Type B pancreatic cell (in vitro differentiated cells): Measurements from ENCODE around the gene PHF21A. TPM values are rescaled to one million over a fixed set of nuclear protein-coding genes. Genes with fewer than 3 reads are reported as not detected.

Experiments used
- DNase-seq: peaks from one replicate; pipeline ENCODE4 v3.0.0; 2021; ENCODE audit warnings: mixed read lengths; ENCODE audit not compliant: unreplicated experiment; ENCODE audit errors: extremely low spot score
- H3K27ac Mint-ChIP-seq: 2 replicates; pipeline ENCODE4 v1.8.0; 2021; ENCODE audit warnings: mild to moderate bottlenecking, mixed read lengths
- H3K27me3 Mint-ChIP-seq: 2 replicates; pipeline ENCODE4 v1.8.0; 2021; ENCODE audit warnings: mixed read lengths
- H3K36me3 Mint-ChIP-seq: 2 replicates; pipeline ENCODE4 v1.8.0; 2021; ENCODE audit warnings: mixed read lengths
- H3K4me1 Mint-ChIP-seq: one replicate; pipeline ENCODE4 v1.8.0; 2021; ENCODE audit warnings: mixed read lengths; ENCODE audit not compliant: unreplicated experiment
- H3K4me3 Mint-ChIP-seq: 2 replicates; pipeline ENCODE4 v1.8.0; 2021; ENCODE audit warnings: mild to moderate bottlenecking, mixed read lengths
- H3K9me3 Mint-ChIP-seq: 2 replicates; pipeline ENCODE4 v1.8.0; 2021; ENCODE audit warnings: mixed read lengths
- total RNA-seq: library from RNA; stranded (reverse); gene quantifications from 2 replicates; pipeline ENCODE4 v1.2.1, GENCODE V29; 2021; ENCODE audit warnings: low replicate concordance
- TF ChIP-seq, protein P1 (sequence below): fragments of 200-600 bp; sonication (generic); conservative IDR thresholded peaks from 2 replicates; pipeline ENCODE4 v1.5.0; 2021; ENCODE audit warnings: antibody characterized with exemption, mild to moderate bottlenecking

The PHF21A gene
- total RNA-seq, 1 donor from 2014 or later, result 62.4 TPM

DNA sequence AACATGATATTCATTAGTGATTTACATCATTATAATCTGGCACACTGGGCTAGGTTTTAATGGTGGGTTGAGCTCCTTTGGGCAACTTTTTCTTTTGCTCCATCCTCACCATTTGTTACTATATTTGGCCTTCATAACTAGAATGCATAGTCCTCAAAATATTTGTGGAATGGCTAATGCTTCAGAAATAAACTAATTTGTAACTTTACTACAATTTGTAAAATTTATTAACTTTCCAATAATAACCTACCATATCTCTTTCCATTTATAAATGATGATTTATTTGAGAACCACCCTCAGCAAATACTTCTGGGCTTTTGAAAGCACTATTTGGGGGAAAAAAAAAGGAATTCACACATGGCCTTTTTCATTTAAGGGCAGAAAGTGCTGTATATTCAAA, 119.1 kb downstream of the PHF21A start:
- TF ChIP-seq, protein P1, sequence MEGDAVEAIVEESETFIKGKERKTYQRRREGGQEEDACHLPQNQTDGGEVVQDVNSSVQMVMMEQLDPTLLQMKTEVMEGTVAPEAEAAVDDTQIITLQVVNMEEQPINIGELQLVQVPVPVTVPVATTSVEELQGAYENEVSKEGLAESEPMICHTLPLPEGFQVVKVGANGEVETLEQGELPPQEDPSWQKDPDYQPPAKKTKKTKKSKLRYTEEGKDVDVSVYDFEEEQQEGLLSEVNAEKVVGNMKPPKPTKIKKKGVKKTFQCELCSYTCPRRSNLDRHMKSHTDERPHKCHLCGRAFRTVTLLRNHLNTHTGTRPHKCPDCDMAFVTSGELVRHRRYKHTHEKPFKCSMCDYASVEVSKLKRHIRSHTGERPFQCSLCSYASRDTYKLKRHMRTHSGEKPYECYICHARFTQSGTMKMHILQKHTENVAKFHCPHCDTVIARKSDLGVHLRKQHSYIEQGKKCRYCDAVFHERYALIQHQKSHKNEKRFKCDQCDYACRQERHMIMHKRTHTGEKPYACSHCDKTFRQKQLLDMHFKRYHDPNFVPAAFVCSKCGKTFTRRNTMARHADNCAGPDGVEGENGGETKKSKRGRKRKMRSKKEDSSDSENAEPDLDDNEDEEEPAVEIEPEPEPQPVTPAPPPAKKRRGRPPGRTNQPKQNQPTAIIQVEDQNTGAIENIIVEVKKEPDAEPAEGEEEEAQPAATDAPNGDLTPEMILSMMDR, result no peak
- no peak for DNase-seq
- H3K4me3 Mint-ChIP-seq, result no peak overlapping the region
- H3K36me3 Mint-ChIP-seq, result no peaks in the 10 kb centered on the region
- H3K27ac Mint-ChIP-seq, result no peak overlapping the region
- peaks cover 8% of the 10 kb centered on the region for H3K4me1 Mint-ChIP-seq
- H3K27me3 Mint-ChIP-seq, result no peaks in the 10 kb centered on the region
- no peaks in the 10 kb centered on the region for H3K9me3 Mint-ChIP-seq

DNA sequence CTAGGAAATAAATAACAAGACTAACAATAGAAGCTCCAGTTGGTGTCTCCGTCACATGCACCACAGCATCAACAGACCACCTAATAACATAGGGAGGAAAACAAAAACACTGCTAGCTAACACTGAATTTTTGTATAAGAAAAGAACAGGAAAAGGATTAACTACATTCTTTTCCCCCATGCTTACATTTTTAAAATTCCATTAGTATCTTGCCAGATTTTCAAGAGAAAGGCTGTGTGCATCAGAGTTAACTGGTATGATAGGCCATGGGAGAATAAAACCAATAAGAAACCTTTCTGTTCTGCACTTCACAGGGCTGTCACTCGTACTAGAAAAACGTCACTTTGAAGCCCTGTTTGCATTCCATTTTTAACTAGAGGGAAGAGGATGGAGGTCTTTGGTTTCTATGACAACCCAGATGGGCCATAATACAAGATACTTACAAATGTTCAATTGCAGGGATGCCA, 119.8 kb downstream of the PHF21A start:
- DNase-seq, result no peak
- Mint-ChIP-seq H3K27ac (no peak overlapping the region), H3K4me1 (peaks cover 7% of the 10 kb centered on the region), H3K36me3 (no peaks in the 10 kb centered on the region), H3K4me3 (no peak overlapping the region), H3K9me3 (no peaks in the 10 kb centered on the region), H3K27me3 (no peaks in the 10 kb centered on the region)
- TF ChIP-seq, protein P1, result no peak

DNA sequence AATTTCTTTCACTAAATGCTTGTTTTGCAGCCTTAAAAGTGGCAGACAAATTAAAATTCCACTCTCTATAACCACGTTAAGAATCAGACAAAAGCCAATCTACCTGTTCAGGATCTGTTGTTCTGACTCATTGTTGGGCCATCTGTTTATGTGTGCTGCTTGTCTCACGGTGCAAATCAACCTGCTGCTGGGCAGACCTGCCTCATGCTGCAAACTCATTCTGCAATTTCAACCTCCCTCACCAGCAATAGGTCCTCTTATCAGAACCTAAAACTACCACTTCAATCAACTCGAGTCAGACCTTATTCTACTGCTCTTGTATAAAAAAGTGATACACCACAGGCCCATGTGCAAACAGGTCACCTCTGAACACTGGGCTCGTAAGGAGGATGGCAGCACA, 123.7 kb downstream of the PHF21A start:
- Mint-ChIP-seq H3K27me3 (no peaks in the 10 kb centered on the region), H3K27ac (no peak overlapping the region), H3K4me1 (peaks cover 27% of the 10 kb centered on the region), H3K36me3 (no peaks in the 10 kb centered on the region), H3K9me3 (no peaks in the 10 kb centered on the region), H3K4me3 (no peak overlapping the region)
- TF ChIP-seq, protein P1, result no peak
- no peak for DNase-seq

DNA sequence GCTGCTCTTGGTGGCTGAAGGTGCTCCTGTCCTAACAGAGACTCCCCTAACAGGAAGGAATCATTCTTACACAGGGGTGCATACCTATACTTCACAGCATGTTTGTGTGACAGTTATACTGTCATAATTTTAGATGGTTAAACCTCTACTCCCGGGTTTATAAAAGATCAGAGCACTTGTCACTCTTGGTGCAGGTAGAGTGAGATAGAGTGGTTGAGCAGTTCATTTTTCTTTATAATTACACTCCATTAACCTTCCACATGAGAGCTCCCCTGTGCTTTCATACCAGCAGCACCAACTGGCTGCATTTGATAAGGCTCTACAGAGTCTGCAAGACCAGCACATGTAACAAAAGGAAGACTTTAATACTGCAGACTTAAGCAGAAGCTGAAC, 125.9 kb downstream of the PHF21A start:
- Mint-ChIP-seq H3K27ac (no peak overlapping the region), H3K36me3 (peaks cover 5% of the 10 kb centered on the region), H3K27me3 (no peaks in the 10 kb centered on the region), H3K9me3 (no peaks in the 10 kb centered on the region), H3K4me3 (no peak overlapping the region), H3K4me1 (peaks cover 30% of the 10 kb centered on the region)
- TF ChIP-seq, protein P1, result no peak
- no peak for DNase-seq

DNA sequence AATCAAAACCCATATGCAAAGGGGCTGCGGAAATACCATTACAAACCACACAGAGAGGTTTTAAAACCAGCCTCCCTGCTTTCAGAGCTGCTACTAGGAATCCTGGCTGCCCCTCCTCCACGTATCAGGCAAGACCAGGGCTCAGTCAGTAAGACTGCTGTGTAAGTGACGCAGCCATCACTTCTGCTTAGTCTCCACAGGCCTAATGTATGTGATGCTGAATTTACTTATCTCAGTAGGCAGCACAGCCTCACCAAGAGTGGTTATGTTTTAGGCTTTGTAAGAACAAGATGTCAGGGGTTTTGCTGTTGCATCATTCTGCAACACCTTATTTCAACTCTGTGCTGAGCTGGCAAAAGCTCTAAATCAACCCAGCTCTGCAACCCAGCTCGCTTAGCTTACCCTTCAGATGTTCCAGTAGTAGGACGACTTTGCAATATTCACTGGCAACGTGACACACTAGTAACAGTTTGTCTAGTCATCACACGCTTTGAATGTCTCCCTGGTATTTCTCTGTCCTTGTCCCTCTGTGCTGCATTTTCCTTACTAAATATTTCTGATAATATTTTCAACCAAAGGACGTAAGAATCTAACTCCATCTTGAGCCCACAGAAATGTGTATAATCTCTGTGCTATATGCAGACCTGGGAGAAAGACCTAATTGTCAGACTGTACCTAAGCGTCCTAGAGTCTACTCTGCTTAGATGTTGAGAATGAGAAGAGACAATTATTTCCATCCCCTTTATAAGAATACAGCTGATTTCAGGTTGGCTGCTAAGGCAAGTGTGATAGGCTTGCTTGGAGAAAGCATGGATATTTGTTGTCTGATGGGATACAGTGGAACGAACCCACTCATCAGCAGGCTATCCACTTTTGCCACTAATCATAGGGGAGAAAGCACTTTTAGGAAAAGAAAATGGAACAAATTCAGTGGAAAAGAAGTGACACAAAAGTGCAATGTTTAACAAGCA, 126.6 kb downstream of the PHF21A start:
- Mint-ChIP-seq H3K27me3 (no peaks in the 10 kb centered on the region), H3K36me3 (peaks cover 5% of the 10 kb centered on the region), H3K4me3 (no peak overlapping the region), H3K4me1 (peaks cover 30% of the 10 kb centered on the region), H3K9me3 (no peaks in the 10 kb centered on the region), H3K27ac (no peak overlapping the region)
- DNase-seq, result no peak
- TF ChIP-seq, protein P1, result no peak
